GM06990 (cell line): Measurements from ENCODE around the gene UBE2G1.

Experiments used
- DNase-seq: peaks from one replicate; pipeline ENCODE4 v3.0.0-alpha.2; 2011; ENCODE audit not compliant: insufficient read length; ENCODE audit errors: extremely low read depth
- H3K27me3 ChIP-seq: replicated peaks from 2 replicates; pipeline ENCODE4 v1.6.0; 2011; ENCODE audit warnings: low read length; ENCODE audit not compliant: control insufficient read depth, insufficient read depth
- H3K36me3 ChIP-seq: 2 replicates; pipeline ENCODE4 v1.5.1; 2011; ENCODE audit warnings: low read length; ENCODE audit not compliant: control insufficient read depth, insufficient read depth
- H3K4me3 ChIP-seq: replicated peaks from 2 replicates; pipeline ENCODE4 v1.5.1; 2011; ENCODE audit warnings: low read depth, mild to moderate bottlenecking, control low read depth, low read length
- TF ChIP-seq, protein P1 (sequence below): IDR thresholded peaks from 2 replicates; pipeline ENCODE4 v1.5.1; 2011; ENCODE audit warnings: low read length, control low read depth, mild to moderate bottlenecking, inconsistent platforms; ENCODE audit not compliant: insufficient read depth, poor library complexity, severe bottlenecking

UBE2G1 gene

DNA sequence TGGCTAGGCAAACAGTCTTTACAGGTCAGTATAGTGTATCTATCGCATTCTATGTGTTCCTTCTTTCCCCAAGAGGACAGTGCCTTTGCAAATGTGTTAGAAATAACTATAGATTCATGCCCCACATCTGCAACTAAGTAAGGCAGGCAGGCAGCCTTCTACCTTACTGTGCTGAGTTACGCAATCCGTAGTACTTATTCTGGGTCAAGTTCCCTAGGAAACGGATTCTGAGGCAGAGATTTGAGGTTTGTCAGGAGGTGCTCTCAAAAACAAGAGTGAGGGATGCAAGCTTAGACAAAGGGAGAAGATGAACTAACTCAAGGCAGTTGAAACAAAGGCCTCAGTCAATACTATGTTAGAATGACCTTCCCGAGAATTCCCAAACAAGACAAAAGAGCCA lies 90.0 kb downstream of the UBE2G1 start:
- TF ChIP-seq, protein P1, sequence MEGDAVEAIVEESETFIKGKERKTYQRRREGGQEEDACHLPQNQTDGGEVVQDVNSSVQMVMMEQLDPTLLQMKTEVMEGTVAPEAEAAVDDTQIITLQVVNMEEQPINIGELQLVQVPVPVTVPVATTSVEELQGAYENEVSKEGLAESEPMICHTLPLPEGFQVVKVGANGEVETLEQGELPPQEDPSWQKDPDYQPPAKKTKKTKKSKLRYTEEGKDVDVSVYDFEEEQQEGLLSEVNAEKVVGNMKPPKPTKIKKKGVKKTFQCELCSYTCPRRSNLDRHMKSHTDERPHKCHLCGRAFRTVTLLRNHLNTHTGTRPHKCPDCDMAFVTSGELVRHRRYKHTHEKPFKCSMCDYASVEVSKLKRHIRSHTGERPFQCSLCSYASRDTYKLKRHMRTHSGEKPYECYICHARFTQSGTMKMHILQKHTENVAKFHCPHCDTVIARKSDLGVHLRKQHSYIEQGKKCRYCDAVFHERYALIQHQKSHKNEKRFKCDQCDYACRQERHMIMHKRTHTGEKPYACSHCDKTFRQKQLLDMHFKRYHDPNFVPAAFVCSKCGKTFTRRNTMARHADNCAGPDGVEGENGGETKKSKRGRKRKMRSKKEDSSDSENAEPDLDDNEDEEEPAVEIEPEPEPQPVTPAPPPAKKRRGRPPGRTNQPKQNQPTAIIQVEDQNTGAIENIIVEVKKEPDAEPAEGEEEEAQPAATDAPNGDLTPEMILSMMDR: no peak
- Histone ChIP-seq H3K4me3 (no peak overlapping the region), H3K36me3 (peaks cover 11% of the 10 kb centered on the region), H3K27me3 (no peaks in the 10 kb centered on the region)
- no peak for DNase-seq

DNA sequence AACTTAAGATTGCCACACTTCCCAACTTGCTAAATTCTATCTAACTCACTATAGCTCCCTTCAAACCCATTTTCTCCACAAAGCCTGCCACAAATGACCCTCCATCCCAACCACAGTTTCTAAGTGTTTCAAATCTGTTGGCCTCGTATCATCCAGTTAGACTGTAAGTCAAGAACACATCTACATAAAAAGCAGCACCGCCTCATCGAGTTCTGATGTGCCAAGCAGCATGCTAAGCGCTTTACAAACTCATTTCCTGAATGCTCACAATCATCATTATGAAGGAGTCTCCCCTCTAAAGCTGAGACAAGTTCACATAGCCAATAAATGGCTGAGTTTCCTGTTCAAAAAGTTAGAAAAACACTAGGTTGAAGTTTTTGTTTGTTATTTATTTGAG lies 93.5 kb downstream of the UBE2G1 start:
- H3K36me3 ChIP-seq: peaks cover 18% of the 10 kb centered on the region
- H3K27me3 ChIP-seq: no peaks in the 10 kb centered on the region
- no peak for DNase-seq
- H3K4me3 ChIP-seq: no peak overlapping the region
- TF ChIP-seq, protein P1: no peak

DNA sequence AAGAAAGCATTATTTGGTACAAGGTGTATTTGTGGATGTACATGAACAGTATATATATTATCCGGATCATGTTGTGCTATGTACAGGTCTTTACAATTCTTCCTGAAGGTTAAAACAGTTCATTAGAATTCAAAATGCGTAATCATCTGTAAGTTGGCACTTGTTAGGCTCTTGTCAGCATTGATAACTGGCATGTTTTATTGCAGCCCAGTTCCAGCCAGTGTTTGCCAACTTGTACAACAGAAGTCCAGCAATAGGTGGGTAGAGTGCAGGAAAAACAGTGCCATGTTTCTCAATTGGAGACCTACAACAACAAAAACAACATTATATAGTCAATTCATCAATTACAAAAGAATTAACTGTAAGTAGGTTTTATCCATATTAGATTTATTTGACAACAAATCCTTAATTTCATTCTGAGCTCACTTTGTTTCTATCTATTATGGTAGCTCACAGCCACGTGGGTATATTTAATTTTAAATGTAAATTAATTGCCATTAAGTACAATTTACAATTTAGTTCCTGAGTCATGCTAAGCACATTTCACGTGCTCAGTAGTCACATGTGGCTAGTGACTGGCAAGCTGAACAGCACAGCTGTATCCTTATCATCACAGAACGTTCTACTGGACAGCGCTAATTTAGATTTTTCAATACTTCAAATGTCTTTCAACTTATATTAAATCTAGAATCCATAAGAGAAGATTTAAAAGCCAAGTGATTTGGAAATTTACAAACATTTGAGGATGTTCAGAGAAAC lies 94.1 kb downstream of the UBE2G1 start:
- TF ChIP-seq, protein P1: no peak
- Histone ChIP-seq H3K36me3 (peaks cover 21% of the 10 kb centered on the region), H3K27me3 (no peaks in the 10 kb centered on the region), H3K4me3 (no peak overlapping the region)
- DNase-seq: no peak

DNA sequence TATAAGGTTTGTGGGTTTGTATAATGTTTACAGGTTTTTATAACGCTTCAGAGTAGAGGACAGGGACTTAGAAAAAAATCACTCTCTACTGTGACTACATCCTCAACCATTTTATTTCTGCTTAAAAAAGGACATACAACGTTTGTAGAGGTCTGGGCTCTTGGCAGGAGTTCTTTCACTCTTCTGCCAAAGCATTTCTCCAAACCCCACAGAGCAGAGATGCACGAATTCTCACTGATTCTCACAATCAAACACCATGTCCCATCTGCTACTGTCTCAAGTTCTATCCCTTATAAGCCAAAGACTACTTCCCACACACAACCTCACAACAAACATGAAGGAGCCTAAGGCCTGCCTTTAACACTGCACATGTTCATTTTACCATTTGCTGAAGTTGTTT lies 95.7 kb downstream of the UBE2G1 start:
- TF ChIP-seq, protein P1: no peak
- DNase-seq: no peak
- no peak overlapping the region for H3K4me3 ChIP-seq
- H3K27me3 ChIP-seq: no peaks in the 10 kb centered on the region
- peaks cover 16% of the 10 kb centered on the region for H3K36me3 ChIP-seq

DNA sequence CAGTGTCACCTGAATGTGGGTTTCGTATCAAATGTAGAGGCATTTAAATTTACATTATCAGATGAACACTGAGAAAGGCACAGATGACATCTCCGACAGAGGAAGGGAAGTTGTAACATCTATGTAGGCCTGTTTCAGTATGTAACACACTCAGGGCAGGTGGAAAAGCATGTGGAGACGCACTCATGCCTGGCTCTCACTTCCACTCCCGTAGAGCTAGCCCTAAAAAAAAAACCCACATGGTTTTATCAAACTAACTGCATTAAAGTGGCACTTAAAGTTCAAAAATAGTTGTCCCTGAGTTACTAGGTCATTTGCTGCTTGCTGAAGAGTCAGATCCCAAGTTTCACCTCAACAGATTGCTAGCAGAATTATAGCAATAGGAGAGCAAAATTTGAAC lies 96.6 kb downstream of the UBE2G1 start:
- TF ChIP-seq, protein P1: no peak
- peaks cover 16% of the 10 kb centered on the region for H3K36me3 ChIP-seq
- DNase-seq: no peak
- no peaks in the 10 kb centered on the region for H3K27me3 ChIP-seq
- H3K4me3 ChIP-seq: no peak overlapping the region
